GM15510 (cell line): ENCODE measurements around the gene KCNQ2.

Experiments
- POLR2A ChIP-seq: IDR thresholded peaks from 3 replicates; pipeline ENCODE4 v1.6.1; 2011; ENCODE audit warnings: borderline replicate concordance; ENCODE audit not compliant: insufficient read length; ENCODE audit errors: extremely low read depth

KCNQ2 gene

GRCh38 chr20:63433756-63434531, 38.5 kb downstream of the KCNQ2 start:
- TF ChIP-seq POLR2A = no peak

- TF ChIP-seq POLR2A = no peak
Measured at GRCh38 chr20:63433351-63433750, 39.1 kb downstream of the KCNQ2 start.

- no peak for TF ChIP-seq POLR2A
Measured at GRCh38 chr20:63432577-63433325, 39.7 kb downstream of the KCNQ2 start.

- no peak for TF ChIP-seq POLR2A
Measured at GRCh38 chr20:63431944-63432343, 40.5 kb downstream of the KCNQ2 start.

GRCh38 chr20:63430891-63431290, 41.6 kb downstream of the KCNQ2 start:
- TF ChIP-seq POLR2A = no peak

- no peak for TF ChIP-seq POLR2A
Measured at GRCh38 chr20:63429992-63430391, 42.5 kb downstream of the KCNQ2 start.

GRCh38 chr20:63428906-63429575, 43.4 kb downstream of the KCNQ2 start:
- TF ChIP-seq POLR2A = no peak

- no peak for TF ChIP-seq POLR2A
Measured at GRCh38 chr20:63427724-63428330, 44.6 kb downstream of the KCNQ2 start.

- TF ChIP-seq POLR2A = no peak
Measured at GRCh38 chr20:63427206-63427605, 45.2 kb downstream of the KCNQ2 start.

GRCh38 chr20:63425846-63426485, 46.5 kb downstream of the KCNQ2 start:
- no peak for TF ChIP-seq POLR2A

GRCh38 chr20:63424613-63425012, 47.8 kb downstream of the KCNQ2 start:
- TF ChIP-seq POLR2A = no peak

- no peak for TF ChIP-seq POLR2A
Measured at GRCh38 chr20:63423751-63424150, 48.7 kb downstream of the KCNQ2 start.

GRCh38 chr20:63422653-63423052, 49.8 kb downstream of the KCNQ2 start:
- no peak for TF ChIP-seq POLR2A

GRCh38 chr20:63421913-63422312, 50.5 kb downstream of the KCNQ2 start:
- TF ChIP-seq POLR2A = no peak
